ENCODE measurements around the gene LRFN2.

LRFN2 gene

DNA sequence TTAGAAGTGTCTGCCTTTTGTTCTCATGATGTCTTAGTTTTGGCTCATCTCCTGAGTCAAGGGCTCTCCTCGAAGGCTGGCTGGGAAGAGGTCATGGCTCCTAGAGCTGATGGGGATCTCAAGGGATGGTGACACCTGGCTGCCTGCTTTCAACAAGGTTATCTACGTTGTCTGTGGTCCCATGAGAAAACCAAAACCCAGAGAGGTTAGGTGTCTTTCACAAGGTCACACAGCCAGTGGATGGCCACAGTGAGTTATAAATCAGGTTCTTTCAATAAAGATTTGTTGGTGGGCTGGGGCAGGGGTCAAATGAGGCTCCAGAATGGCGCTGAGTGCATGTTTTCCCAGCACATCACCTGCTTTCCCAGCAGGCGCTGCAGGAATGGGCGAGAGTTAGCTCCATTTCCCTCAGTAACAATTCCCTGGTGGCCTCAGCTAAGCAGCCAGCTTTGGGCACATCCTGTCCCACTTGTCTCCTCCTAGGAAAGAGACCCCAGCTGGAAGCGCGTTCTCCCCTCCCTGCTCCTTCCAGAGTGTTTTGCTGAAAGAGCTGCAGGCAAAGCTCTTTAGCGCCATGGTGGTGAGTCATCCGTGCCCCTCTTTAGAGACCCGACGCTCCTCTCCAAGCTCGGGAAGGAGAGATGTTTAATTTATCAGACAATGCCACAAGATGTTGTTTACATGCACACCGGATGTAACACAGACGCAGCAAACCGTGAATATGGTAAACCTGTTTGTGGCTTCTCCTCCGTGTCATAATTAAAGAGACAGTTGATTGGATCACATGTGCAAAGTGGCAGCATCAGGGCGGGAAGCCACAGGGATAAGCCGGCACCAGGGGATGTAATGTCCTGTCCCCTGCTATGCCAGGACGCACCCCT is 109.7 kb downstream of the LRFN2 start:
- DNase-seq = peak in 17 of 51 donors; percentile 6 to 50 (median 16)

- no peak for DNase-seq
Observed at GRCh38 chr6:40476673-40477072, 110.5 kb downstream of the LRFN2 start.

- peak in 7 of 51 donors; percentile 6 to 33 (median 14) for DNase-seq
Observed at GRCh38 chr6:40474937-40475336, 112.2 kb downstream of the LRFN2 start.

DNA sequence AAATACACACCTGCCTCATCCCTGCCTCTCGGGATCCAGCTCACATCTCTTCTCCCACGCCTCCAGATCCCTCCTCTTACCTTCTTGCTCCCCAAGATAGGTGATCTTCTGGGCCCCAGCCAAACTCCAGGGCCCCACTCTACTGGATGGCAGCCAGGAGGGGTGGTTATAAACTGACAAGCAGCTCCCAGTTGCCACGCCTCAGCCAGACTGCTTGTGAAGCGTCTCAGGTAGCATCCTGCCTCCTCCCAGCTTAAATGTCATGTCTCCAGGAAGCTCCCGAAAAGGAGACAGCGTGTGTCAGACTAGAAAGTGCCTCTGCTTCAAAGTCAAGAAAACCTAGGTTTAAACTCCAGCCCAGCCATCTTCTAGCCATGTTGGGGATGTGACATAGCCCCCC is 114.1 kb downstream of the LRFN2 start:
- peak in 1 of 51 donors; percentile 9 for DNase-seq

DNA sequence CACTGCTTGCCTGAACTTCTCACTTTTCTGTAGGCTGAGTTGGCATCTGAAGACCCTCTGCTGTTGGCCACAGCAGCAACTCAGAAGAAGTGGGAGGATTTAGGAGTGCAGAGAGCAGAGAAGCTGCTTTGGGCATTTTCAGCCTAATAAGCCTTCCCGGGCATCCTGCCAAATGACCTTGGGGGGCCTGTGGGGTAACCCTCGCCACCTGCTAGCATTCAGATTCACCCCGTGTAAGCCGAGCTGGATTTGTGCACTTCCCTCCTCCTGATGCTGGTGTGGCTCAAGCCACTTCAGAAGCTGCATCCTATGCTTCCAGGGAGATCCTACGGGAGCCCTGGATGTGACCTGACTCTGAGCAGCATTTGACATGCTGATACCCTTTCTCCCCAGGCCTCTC is 114.8 kb downstream of the LRFN2 start:
- DNase-seq = no peak

- no peak for DNase-seq
Observed at GRCh38 chr6:40471243-40471642, 115.9 kb downstream of the LRFN2 start.

GRCh38 chr6:40469323-40469722 is 117.8 kb downstream of the LRFN2 start:
- no peak for DNase-seq

GRCh38 chr6:40466986-40467539 is 120.1 kb downstream of the LRFN2 start:
- DNase-seq = no peak

- no peak for DNase-seq
Observed at GRCh38 chr6:40461643-40462042, 125.5 kb downstream of the LRFN2 start.

- DNase-seq = no peak
Observed at GRCh38 chr6:40460380-40460779, 126.8 kb downstream of the LRFN2 start.

- DNase-seq = no peak
Observed at GRCh38 chr6:40457261-40457660, 129.9 kb downstream of the LRFN2 start.

DNA sequence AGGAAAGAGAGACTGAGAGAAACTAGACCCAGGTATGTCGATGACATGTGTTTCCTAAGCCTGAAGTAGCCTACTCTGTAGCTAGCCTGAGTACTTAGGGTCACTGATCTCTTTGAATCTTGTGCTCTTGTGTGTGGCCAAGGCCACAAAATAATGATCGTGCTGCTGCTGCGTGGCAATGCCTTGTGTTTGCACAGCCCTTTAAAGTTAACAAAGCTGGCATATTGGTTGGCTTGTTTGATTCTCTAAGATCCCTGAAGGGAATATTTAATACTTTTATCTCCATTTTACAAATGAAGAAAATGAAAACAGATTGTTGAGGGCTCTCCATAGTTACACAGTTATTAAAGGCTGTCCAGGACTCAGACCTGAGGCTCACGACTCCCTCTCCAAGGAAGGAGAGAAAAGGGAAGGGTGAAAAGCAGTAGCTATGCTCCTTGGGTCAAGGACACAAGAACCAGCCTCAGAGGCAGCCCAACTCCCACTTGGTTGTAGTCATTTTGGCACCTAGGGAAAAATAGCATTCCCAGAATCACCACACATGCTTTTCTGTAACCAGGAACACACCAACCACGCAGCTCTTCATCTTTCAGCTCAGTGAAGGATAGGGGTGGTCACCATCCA is 130.7 kb downstream of the LRFN2 start:
- DNase-seq = no peak

- DNase-seq = no peak
Observed at GRCh38 chr6:40455686-40456389, 131.3 kb downstream of the LRFN2 start.

GRCh38 chr6:40450483-40450882 is 136.7 kb downstream of the LRFN2 start:
- DNase-seq = no peak

DNA sequence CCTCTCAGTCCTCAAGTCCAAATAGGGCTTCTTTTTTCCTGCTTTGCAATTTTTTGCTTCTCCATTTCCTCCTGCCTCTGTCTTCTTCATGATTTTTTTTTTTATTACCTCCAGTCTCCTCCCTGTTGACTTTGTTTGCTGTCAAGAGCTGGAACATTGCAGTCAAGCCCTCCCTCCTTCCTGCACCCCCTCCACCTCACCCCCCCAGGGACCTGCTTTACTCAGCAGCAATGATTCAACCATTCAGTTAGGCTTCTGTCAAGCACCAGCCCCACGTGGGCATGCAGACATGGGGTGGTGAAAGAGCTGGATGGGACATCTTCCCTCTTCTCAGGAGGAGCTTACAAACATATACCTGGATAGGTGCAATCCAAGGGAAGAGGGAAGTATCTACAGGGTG is 142.4 kb downstream of the LRFN2 start:
- peak in 1 of 51 donors; percentile 8 for DNase-seq

DNA sequence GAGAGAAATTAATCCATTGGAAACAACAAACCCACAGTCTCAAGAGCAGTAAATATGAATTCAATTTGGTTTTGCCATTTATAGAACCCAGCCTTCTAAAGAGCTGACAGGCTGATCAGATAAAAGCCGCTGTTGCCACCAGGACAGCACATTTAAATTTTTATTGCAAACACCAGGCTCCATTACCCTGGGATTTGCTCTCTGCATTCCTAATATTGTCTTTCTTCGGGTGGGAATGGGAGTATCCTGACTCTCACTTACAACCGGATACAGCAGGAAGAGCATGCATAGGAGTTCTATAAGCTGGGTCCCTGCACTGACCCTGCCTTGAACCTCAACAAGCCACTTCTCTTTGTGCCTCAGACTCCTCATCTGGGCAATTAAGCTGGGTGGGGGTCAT is 142.9 kb downstream of the LRFN2 start:
- DNase-seq = no peak

DNA sequence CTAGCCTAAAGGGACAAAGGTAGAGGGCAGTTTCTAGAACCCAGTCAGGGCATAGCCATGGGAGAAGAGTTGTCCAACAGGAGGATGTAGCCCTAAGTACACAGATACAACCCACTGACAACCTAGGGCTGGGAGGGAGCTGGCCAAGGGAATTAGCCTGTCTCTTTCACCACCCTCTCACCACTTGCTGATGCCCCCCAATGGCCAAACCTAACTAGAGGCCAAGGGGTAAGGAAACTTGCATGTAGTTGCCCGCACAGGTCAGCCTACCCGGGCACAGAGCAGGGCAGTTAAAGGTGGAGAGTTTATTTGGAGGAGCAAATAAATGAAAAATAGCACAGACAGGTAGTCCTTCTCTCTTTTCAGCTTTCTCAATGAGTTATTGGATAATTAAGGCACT is 143.3 kb downstream of the LRFN2 start:
- DNase-seq = no peak

DNA sequence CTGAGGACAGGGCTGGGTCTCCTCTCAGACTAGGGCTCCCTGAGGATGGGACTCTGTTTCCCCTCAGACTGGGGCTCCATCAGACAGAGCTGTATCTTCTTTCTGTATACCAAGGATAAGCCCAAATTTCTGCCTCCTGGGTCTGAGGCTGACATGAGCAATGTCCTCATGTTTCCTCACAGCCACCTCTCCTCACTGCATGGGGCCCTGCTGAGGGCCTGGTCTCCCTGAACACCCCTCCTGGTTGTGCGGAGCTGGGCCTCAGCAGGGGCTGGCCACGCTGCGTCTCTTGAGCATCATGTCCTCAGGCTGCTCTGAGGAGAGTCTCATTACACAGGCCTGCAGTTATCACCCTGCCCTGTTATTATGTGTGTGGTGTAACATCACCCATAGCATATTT is 144.6 kb downstream of the LRFN2 start:
- DNase-seq = no peak

DNA sequence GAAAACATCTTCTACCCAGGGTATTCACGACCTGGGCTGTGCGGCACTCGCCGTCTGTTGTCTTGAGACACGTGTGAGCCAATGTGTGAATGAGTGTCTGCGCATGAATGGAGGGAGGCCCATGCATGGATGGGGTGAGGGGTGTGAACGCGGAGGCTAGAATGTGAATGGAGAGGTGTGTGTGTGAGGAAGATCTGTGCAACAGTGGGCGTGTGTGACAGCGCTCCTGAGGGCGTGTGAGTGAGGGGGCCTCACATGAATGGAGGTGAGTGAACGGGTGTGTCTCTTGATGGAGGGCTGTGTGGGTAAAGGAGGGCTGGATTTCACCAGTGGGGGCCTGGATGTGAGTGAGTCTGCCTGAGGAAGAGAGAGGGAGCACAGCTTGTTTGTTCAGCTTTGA is 146.0 kb downstream of the LRFN2 start:
- DNase-seq = peak in 1 of 51 donors; percentile 55

DNA sequence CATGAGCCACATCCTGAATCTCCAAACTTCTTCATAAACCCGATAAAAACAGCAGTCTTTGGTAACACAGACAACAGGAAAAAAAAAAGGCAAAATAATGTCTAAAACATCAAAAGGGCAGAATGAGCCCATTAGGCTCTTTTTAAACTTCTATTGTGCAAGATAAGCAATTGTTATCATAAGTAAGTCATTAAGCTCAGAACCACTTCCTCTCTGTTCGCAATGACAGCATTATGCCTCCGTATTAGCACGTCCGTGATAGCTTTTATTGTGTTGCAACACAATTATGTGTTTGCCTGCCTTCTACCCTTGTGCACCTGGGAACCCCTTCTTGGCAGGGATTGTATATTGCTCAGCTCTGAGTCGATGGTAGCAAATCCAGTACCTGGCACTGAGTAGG is 147.1 kb downstream of the LRFN2 start:
- DNase-seq = no peak

- DNase-seq = no peak
Observed at GRCh38 chr6:40439026-40439800, 148.0 kb downstream of the LRFN2 start.
